Measurements from ENCODE around the gene FNBP1.

DNA sequence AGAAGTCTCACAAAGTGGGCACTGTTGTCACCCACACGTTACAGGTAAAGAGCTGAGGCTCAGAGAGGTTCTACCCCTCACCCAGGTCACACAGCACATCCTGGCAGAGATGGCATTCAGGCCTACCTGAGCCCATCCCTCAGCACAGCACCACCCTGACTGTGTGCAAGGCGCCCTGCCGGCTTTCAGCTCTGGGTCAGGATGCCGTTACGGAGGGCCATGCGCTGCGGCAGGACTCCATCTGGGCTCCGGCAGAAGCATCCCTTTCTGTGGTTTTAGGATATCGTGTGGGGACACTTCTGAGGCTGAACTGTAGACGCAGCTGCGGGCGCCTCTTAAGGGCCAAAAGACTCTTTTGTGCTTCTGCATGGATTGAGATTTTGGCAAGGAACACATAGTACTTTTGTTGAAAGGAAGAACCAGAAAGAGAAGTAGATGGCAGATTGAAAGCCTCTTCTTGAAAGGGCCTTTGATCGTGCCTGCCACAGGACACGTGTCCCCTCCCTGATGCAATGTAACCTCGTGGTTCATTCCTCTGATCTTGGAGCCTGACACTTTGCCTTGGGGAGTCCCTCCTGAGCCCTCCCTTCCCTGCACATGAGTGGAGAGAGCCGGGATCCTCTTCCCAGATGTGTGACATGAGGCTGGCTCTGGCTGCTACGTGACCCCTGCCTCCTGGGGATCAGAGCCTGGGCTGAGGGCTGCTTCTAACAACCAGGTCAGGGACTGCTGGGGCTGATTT is 176.4 kb downstream of the FNBP1 start:
- TF ChIP-seq, protein P1, sequence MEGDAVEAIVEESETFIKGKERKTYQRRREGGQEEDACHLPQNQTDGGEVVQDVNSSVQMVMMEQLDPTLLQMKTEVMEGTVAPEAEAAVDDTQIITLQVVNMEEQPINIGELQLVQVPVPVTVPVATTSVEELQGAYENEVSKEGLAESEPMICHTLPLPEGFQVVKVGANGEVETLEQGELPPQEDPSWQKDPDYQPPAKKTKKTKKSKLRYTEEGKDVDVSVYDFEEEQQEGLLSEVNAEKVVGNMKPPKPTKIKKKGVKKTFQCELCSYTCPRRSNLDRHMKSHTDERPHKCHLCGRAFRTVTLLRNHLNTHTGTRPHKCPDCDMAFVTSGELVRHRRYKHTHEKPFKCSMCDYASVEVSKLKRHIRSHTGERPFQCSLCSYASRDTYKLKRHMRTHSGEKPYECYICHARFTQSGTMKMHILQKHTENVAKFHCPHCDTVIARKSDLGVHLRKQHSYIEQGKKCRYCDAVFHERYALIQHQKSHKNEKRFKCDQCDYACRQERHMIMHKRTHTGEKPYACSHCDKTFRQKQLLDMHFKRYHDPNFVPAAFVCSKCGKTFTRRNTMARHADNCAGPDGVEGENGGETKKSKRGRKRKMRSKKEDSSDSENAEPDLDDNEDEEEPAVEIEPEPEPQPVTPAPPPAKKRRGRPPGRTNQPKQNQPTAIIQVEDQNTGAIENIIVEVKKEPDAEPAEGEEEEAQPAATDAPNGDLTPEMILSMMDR (IDR thresholded peaks at IDR 0.05; ENCODE audit: insufficient read depth, low read length) = no peak
- TF ChIP-seq POLR2AphosphoS5 (IDR thresholded peaks at IDR 0.05; ENCODE audit: low read depth) (peak; percentile 64), GABPA (IDR thresholded peaks at IDR 0.05; ENCODE audit: low read depth) (no peak), SPI1 (IDR thresholded peaks at IDR 0.05; ENCODE audit: borderline replicate concordance, low read depth) (no peak)
- TF ChIP-seq, protein P2, sequence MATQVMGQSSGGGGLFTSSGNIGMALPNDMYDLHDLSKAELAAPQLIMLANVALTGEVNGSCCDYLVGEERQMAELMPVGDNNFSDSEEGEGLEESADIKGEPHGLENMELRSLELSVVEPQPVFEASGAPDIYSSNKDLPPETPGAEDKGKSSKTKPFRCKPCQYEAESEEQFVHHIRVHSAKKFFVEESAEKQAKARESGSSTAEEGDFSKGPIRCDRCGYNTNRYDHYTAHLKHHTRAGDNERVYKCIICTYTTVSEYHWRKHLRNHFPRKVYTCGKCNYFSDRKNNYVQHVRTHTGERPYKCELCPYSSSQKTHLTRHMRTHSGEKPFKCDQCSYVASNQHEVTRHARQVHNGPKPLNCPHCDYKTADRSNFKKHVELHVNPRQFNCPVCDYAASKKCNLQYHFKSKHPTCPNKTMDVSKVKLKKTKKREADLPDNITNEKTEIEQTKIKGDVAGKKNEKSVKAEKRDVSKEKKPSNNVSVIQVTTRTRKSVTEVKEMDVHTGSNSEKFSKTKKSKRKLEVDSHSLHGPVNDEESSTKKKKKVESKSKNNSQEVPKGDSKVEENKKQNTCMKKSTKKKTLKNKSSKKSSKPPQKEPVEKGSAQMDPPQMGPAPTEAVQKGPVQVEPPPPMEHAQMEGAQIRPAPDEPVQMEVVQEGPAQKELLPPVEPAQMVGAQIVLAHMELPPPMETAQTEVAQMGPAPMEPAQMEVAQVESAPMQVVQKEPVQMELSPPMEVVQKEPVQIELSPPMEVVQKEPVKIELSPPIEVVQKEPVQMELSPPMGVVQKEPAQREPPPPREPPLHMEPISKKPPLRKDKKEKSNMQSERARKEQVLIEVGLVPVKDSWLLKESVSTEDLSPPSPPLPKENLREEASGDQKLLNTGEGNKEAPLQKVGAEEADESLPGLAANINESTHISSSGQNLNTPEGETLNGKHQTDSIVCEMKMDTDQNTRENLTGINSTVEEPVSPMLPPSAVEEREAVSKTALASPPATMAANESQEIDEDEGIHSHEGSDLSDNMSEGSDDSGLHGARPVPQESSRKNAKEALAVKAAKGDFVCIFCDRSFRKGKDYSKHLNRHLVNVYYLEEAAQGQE (IDR thresholded peaks at IDR 0.05; ENCODE audit: insufficient replicate concordance, low read depth) = no peak
